ENCODE measurements around the gene RAB11FIP3. TPM values are rescaled to one million over a fixed set of nuclear protein-coding genes. Genes with fewer than 3 reads are reported as not detected.

RAB11FIP3 gene
- total and polyA plus RNA-seq, 9 of the 15 experiments (the other 6 are each of a cell fraction or from before 2014, with no cell fraction given), result 0.46 to 13.1 (median 4.3) TPM

- TF ChIP-seq SIN3A (IDR thresholded peaks at IDR 0.05; ENCODE audit: borderline replicate concordance in 2 of 2, control insufficient read depth in 1 of 2, low read depth in 2 of 2, low read length in 2 of 2) (peak; percentile 47 to 67; a peak in 2 of 4 replicates), E2F6 (IDR thresholded peaks at IDR 0.05; ENCODE audit: borderline replicate concordance in 1 of 2, extremely low read depth in 1 of 2, insufficient read depth in 1 of 2, insufficient read length in 1 of 2, low read depth in 1 of 2, low read length in 1 of 2, poor library complexity in 1 of 2, severe bottlenecking in 1 of 2) (peak in 1 of 2 experiments; percentile 60), CCAR2 (IDR thresholded peaks at IDR 0.05; ENCODE audit: low read depth, low read length) (no peak), ZBTB7A (IDR thresholded peaks at IDR 0.05; ENCODE audit: borderline replicate concordance, control insufficient read depth, low read depth, low read length) (peak; percentile 86), ZNF224 (CRISPR knock-in tag; IDR thresholded peaks at IDR 0.05) (no peak), HIVEP1 (CRISPR knock-in tag; IDR thresholded peaks at IDR 0.05) (no peak), SMAD4 (CRISPR knock-in tag; conservative IDR thresholded peaks at IDR 0.05) (peak; percentile 50), CTBP1 (IDR thresholded peaks at IDR 0.05; ENCODE audit: borderline replicate concordance) (peak; percentile 60; the same call in 1 of the 2 replicates), MYC (IDR thresholded peaks at IDR 0.05; ENCODE audit: low read depth, low read length) (peak; percentile 50; the same call in 1 of the 2 replicates), MYC (CRISPR knock-in tag; IDR thresholded peaks at IDR 0.05; ENCODE audit: borderline replicate concordance, low read depth) (no peak), ZFX (CRISPR knock-in tag; IDR thresholded peaks at IDR 0.05) (peak; percentile 57; the same call in 1 of the 2 replicates), PHF21A (IDR thresholded peaks at IDR 0.05; ENCODE audit: borderline replicate concordance, low read depth) (no peak), KDM5B (IDR thresholded peaks at IDR 0.05; ENCODE audit: insufficient replicate concordance, low read depth, low read length) (peak; percentile 67), RREB1 (CRISPR knock-in tag; IDR thresholded peaks at IDR 0.05) (no peak), ETS1 (conservative IDR thresholded peaks at IDR 0.05; ENCODE audit: control insufficient read depth, low read depth, low read length) (peak; percentile 82; the same call in 1 of the 2 replicates), RBFOX2 (IDR thresholded peaks at IDR 0.05; ENCODE audit: low read depth, low read length) (peak; percentile 74)
- TF ChIP-seq, protein P1, sequence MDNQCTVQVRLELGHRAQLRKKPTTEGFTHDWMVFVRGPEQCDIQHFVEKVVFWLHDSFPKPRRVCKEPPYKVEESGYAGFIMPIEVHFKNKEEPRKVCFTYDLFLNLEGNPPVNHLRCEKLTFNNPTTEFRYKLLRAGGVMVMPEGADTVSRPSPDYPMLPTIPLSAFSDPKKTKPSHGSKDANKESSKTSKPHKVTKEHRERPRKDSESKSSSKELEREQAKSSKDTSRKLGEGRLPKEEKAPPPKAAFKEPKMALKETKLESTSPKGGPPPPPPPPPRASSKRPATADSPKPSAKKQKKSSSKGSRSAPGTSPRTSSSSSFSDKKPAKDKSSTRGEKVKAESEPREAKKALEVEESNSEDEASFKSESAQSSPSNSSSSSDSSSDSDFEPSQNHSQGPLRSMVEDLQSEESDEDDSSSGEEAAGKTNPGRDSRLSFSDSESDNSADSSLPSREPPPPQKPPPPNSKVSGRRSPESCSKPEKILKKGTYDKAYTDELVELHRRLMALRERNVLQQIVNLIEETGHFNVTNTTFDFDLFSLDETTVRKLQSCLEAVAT (IDR thresholded peaks at IDR 0.05), result no peak
Measured at GRCh38 chr16:397135-397661, 28.3 kb upstream of the RAB11FIP3 start, which contains the start of gene NME4 (continued).

Data from K562 (cell line).